ENCODE results near the gene ATXN7. TPM values are rescaled to one million over a fixed set of nuclear protein-coding genes. Genes with fewer than 3 reads are reported as not detected.

Gene ATXN7
- total RNA-seq, 2 experiments from 2014 or later = 289 to 304 TPM

GRCh38 chr3:63966871-63967270, 103.2 kb downstream of the ATXN7 start:
- Mint-ChIP-seq H3K4me1 (ENCODE audit: low read depth) (peaks cover 51% of the 10 kb centered on the region), H3K4me3 (peak overlapping the region; percentile 74), H3K27me3 (no peaks in the 10 kb centered on the region), H3K27ac (peak overlapping the region; percentile 94), H3K9me3 (no peaks in the 10 kb centered on the region), H3K36me3 (ENCODE audit: low read depth) (peaks cover 37% of the 10 kb centered on the region)
- Histone ChIP-seq H3K27ac (ENCODE audit: low read depth in 1 of 2, low read length in 2 of 2) (peak overlapping the region; percentile 73 to 85), H3K4me1 (ENCODE audit: insufficient read depth, low read length) (peaks cover 23% of the 10 kb centered on the region), H3K9me3 (ENCODE audit: control insufficient read depth in 1 of 2, insufficient read depth in 1 of 2, low read length in 2 of 2) (no peaks in the 10 kb centered on the region), H3K4me3 (ENCODE audit: low read length) (peak overlapping the region; percentile 72), H3K36me3 (ENCODE audit: insufficient read depth, low read length) (peaks cover 4% of the 10 kb centered on the region), H3K27me3 (ENCODE audit: control insufficient read depth in 1 of 2, insufficient read depth in 2 of 2, low read length in 2 of 2) (no peaks in the 10 kb centered on the region)
- no peak for TF ChIP-seq CTCF (IDR thresholded peaks at IDR 0.05)
- ATAC-seq (ENCODE audit: poor library complexity) = no peak
- ChIA-PET POLR2A (interaction anchor here (2.0 to 11.2 kb wide), 6 partner anchors 8 to 56 kb away, joined by 7 to 270 read pairs (median 28); partner anchors contain the start of genes PSMD6 and SCAANT1), CTCF (interaction anchor here (2.5 to 13.2 kb wide), 4 partner anchors 13 to 64 kb away, joined by 7 to 168 read pairs (median 14); partner anchors contain the start of gene PSMD6)
- DNase-seq = no peak
- intact Hi-C loops (cut with DNase I, micrococcal nuclease) = loop anchor here in 1 of 2 experiments (5.0 kb wide), 1 partner anchor 105 kb away; the partner anchor contains the start of genes ATXN7 and THOC7

- Mint-ChIP-seq H3K27ac (peak overlapping the region; percentile 94), H3K4me3 (peak overlapping the region; percentile 95), H3K9me3 (no peaks in the 10 kb centered on the region), H3K4me1 (ENCODE audit: low read depth) (peaks cover 58% of the 10 kb centered on the region), H3K36me3 (ENCODE audit: low read depth) (peaks cover 47% of the 10 kb centered on the region), H3K27me3 (no peaks in the 10 kb centered on the region)
- POLR2A ChIA-PET = interaction anchor here (0.6 to 11.2 kb wide), 19 partner anchors 9 to 106 kb away, joined by 3 to 270 read pairs (median 7); partner anchors contain the start of genes ATXN7, PSMD6, SCAANT1 and THOC7
- Histone ChIP-seq H3K27me3 (ENCODE audit: control insufficient read depth in 1 of 2, insufficient read depth in 2 of 2, low read length in 2 of 2) (no peaks in the 10 kb centered on the region), H3K27ac (ENCODE audit: low read depth in 1 of 2, low read length in 2 of 2) (peak overlapping the region; percentile 73 to 85), H3K36me3 (ENCODE audit: insufficient read depth, low read length) (peaks cover 10% of the 10 kb centered on the region), H3K4me3 (ENCODE audit: low read length) (peak overlapping the region; percentile 72), H3K4me1 (ENCODE audit: insufficient read depth, low read length) (peaks cover 31% of the 10 kb centered on the region), H3K9me3 (ENCODE audit: control insufficient read depth in 1 of 2, insufficient read depth in 1 of 2, low read length in 2 of 2) (no peaks in the 10 kb centered on the region)
- TF ChIP-seq CTCF (IDR thresholded peaks at IDR 0.05) = no peak
- ATAC-seq (ENCODE audit: poor library complexity) = peak; percentile 73
- DNase-seq = peak; percentile 16 to 89 (median 39)
- CTCF ChIA-PET = interaction anchor here (1.2 to 13.2 kb wide), 5 partner anchors 12 to 63 kb away, joined by 4 to 168 read pairs (median 11); partner anchors contain the start of gene PSMD6
- intact Hi-C loops (cut with DNase I, micrococcal nuclease) = loop anchor here (1.0 to 5.0 kb wide), 3 partner anchors 11 to 106 kb away; partner anchors contain the start of genes ATXN7 (in 1 of the 2), SCAANT1 (in 1 of the 2) and THOC7 (in 1 of the 2)
These were observed 104.3 kb downstream of the ATXN7 start for GRCh38 chr3:63967675-63968611.

Measured in CD4-positive, alpha-beta T cell (primary cell).